Stomach (tissue), 4 donors: Measurements from ENCODE around the gene HELZ.

ENCODE experiments used
- CTCF ChIP-seq, 7 experiments: fragments of 450-650 bp in 4 of 7; fragments of 200-600 bp in 3 of 7; sonication (generic) in 3 of 7; IDR thresholded peaks; one replicate each; pipeline ENCODE4 v1.5.1; 2016 to 2019; ENCODE audit warnings: antibody characterized with exemption in 7 of 7, control low read depth in 2 of 7, mild to moderate bottlenecking in 1 of 7
- EP300 ChIP-seq: sonication (generic); formaldehyde crosslinking; IDR thresholded peaks from one replicate; pipeline ENCODE4 v1.6.1; 2017; ENCODE audit warnings: antibody characterized with exemption

GRCh38 chr17:67177732-67178131 lies 67.3 kb downstream of the HELZ start:
- TF ChIP-seq EP300 (no peak), CTCF (IDR thresholded peaks at IDR 0.05) (no peak)
